Measurements from ENCODE around the gene SENP3.

Gene SENP3

GRCh38 chr17:7577327-7578199 lies 15.8 kb downstream of the SENP3 start:
- peak in 1 of 6 experiments; percentile 41 for DNase-seq

- DNase-seq, result peak in 1 of 6 experiments; percentile 62
These were observed 17.5 kb downstream of the SENP3 start, which contains the start of gene CD68 for GRCh38 chr17:7579001-7579833. TSS of gene CD68 (plus strand) at chr17:7579638. CDS start at chr17:7579678, 40 bp downstream.

- no peak for DNase-seq
These were observed 18.3 kb downstream of the SENP3 start for GRCh38 chr17:7579834-7580603.

GRCh38 chr17:7580604-7581575 lies 19.2 kb downstream of the SENP3 start:
- no peak for DNase-seq

- no peak for DNase-seq
These were observed 20.9 kb downstream of the SENP3 start for GRCh38 chr17:7582396-7583252.

- DNase-seq, result peak; percentile 92 to 97 (median 97)
These were observed 21.8 kb downstream of the SENP3 start, which contains the start of gene MPDU1 for GRCh38 chr17:7583253-7584109. TSS of gene MPDU1 (plus strand) at chr17:7583852. CDS start at chr17:7583863, 11 bp downstream.

GRCh38 chr17:7586673-7587419 lies 25.1 kb downstream of the SENP3 start:
- no peak for DNase-seq

GRCh38 chr17:7587420-7588151 lies 25.9 kb downstream of the SENP3 start:
- no peak for DNase-seq

- no peak for DNase-seq
These were observed 27.0 kb downstream of the SENP3 start for GRCh38 chr17:7588553-7589203.

GRCh38 chr17:7589204-7589868 lies 27.6 kb downstream of the SENP3 start:
- DNase-seq, result peak; percentile 24 to 64 (median 58)

GRCh38 chr17:7589891-7590691 lies 28.4 kb downstream of the SENP3 start, which contains the start of gene SOX15:
TSS of gene SOX15 (minus strand) at chr17:7590094. CDS start at chr17:7589676, 418 bp downstream.
- DNase-seq, result no peak

GRCh38 chr17:7590743-7591142 lies 29.0 kb downstream of the SENP3 start:
- no peak for DNase-seq

- no peak for DNase-seq
These were observed 29.9 kb downstream of the SENP3 start for GRCh38 chr17:7591596-7591995.

GRCh38 chr17:7592422-7593021 lies 30.8 kb downstream of the SENP3 start:
- no peak for DNase-seq

GRCh38 chr17:7593296-7593695 lies 31.6 kb downstream of the SENP3 start:
- no peak for DNase-seq
